ENCODE data around the gene ZBTB8A. TPM values are rescaled to one million over a fixed set of nuclear protein-coding genes. Genes with fewer than 3 reads are reported as not detected.
"Not testable (repeated sequence)": the region's sequence is repeated elsewhere in the genome, so short reads cannot be mapped to it uniquely, and the experiment has no call there.

Gene ZBTB8A
- total and polyA plus RNA-seq, 7 donors, result 1.8 to 10.8 (median 5.6) TPM

GRCh38 chr1:32546611-32547010 is 7.4 kb downstream of the ZBTB8A start:
- TF ChIP-seq POLR2AphosphoS5 (IDR thresholded peaks at IDR 0.05) (no peak), EP300 (IDR thresholded peaks at IDR 0.05) (no peak), POLR2A (IDR thresholded peaks at IDR 0.05) (no peak)
- TF ChIP-seq, protein P1, sequence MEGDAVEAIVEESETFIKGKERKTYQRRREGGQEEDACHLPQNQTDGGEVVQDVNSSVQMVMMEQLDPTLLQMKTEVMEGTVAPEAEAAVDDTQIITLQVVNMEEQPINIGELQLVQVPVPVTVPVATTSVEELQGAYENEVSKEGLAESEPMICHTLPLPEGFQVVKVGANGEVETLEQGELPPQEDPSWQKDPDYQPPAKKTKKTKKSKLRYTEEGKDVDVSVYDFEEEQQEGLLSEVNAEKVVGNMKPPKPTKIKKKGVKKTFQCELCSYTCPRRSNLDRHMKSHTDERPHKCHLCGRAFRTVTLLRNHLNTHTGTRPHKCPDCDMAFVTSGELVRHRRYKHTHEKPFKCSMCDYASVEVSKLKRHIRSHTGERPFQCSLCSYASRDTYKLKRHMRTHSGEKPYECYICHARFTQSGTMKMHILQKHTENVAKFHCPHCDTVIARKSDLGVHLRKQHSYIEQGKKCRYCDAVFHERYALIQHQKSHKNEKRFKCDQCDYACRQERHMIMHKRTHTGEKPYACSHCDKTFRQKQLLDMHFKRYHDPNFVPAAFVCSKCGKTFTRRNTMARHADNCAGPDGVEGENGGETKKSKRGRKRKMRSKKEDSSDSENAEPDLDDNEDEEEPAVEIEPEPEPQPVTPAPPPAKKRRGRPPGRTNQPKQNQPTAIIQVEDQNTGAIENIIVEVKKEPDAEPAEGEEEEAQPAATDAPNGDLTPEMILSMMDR (IDR thresholded peaks at IDR 0.05), result no peak
- 92 to 95% methylated on average over 4 of the region's 4 CpGs for WGBS, 2 donors
- Histone ChIP-seq H3K9me3 (no peaks in the 10 kb centered on the region), H3K27me3 (no peaks in the 10 kb centered on the region), H3K36me3 (no peaks in the 10 kb centered on the region), H3K4me3 (no peak overlapping the region), H3K4me1 (no peaks in the 10 kb centered on the region), H3K27ac (no peak overlapping the region)
- intact Hi-C loops (cut with DNase I), result no loop called here
- DNase-seq, result peak; percentile 10

DNA sequence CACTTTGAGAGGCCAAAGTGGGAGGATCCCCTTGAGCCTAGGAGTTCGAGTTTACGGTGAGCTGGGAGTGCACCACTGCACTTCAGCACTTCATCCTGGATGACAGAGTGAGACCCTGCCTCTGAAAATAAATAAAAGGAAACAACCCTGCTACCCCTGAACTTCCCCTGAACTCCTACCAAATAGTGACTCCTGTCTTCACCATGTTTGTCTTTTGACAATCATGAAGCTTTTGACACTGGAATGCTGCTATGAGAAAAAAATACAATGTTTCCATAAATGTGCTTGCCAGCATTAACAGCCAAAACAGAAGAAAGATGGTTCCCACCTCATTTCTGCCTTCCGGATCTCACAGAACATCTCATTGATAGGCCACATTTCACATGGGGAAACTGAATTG is 10.4 kb downstream of the ZBTB8A start:
- no peaks in the 10 kb centered on the region for H3K27me3 ChIP-seq
- no peaks in the 10 kb centered on the region for H3K4me1 ChIP-seq
- intact Hi-C loops (cut with DNase I), result no loop called here
- 88 to 90% methylated on average over 3 of the region's 3 CpGs for WGBS, 2 donors
- H3K27ac ChIP-seq, result no peak overlapping the region
- no peaks in the 10 kb centered on the region for H3K9me3 ChIP-seq
- no peak for DNase-seq
- H3K4me3 ChIP-seq, result no peak overlapping the region
- TF ChIP-seq, protein P1 (IDR thresholded peaks at IDR 0.05), result no peak
- peaks cover 0 to 12% (median under 1%) of the 10 kb centered on the region in 4 donors for H3K36me3 ChIP-seq

DNA sequence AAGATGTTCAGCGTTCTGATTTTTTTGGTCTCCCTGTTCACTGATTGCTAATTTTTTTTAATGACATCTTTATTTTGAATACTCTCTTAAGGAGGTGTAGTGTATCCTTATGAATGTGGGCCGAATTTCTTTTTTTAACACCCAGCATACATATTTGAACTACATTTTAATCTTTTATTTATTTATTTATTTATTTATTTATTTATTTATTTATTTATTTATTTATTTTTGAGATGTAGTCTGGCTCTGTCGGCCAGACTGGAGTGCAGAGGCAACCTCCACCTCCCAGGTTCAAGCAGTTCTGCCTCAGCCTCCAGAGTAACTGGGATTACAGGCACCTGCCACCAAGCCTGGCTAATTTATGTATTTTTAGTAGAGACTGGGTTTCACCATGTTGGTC is 15.1 kb downstream of the ZBTB8A start:
- Histone ChIP-seq H3K4me1 (no peaks in the 10 kb centered on the region), H3K27ac (no peak overlapping the region), H3K4me3 (no peak overlapping the region), H3K9me3 (no peaks in the 10 kb centered on the region), H3K36me3 (peaks cover 0 to 32% (median 7%) of the 10 kb centered on the region in 4 donors), H3K27me3 (no peaks in the 10 kb centered on the region)
- TF ChIP-seq POLR2AphosphoS5 (IDR thresholded peaks at IDR 0.05) (no peak), EP300 (IDR thresholded peaks at IDR 0.05) (no peak), POLR2A (IDR thresholded peaks at IDR 0.05) (no peak)
- TF ChIP-seq, protein P1 (IDR thresholded peaks at IDR 0.05), result no peak
- no peak for DNase-seq
- WGBS, 2 donors, result 94 to 95% methylated on average over 3 of the region's 3 CpGs
- intact Hi-C loops (cut with DNase I), result no loop called here

DNA sequence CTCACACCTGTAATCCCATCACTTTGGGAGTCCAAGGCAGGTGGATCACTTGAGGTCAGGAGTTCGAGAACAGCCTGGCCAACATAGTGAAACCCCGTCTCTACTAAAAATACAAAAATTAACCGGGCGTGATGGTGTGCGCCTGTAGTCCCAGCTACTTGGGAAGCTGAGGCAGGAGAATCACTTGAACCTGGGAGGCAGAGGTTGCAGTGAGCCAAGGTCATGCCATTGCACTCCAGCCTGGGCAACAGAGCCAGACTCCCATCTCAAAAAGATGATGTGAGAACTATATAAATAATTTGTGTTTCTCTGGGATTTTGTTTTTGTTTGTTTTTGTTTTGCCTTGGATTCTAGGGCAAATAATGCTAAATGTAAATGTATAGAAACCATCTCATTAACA is 17.8 kb downstream of the ZBTB8A start:
- H3K27ac ChIP-seq; H3K9me3 ChIP-seq; H3K4me1 ChIP-seq; intact Hi-C loops (cut with DNase I); H3K27me3 ChIP-seq; H3K4me3 ChIP-seq: not testable (repeated sequence)
- DNase-seq, result peak; percentile 12
- H3K36me3 ChIP-seq, result peaks cover 0 to 47% (median 11%) of the 10 kb centered on the region in 4 donors
- WGBS, 2 donors, result 93 to 94% methylated on average over 5 of the region's 5 CpGs

- H3K27ac ChIP-seq, result no peak overlapping the region
- intact Hi-C loops (cut with DNase I), result no loop called here
- H3K36me3 ChIP-seq, result peaks cover 0 to 47% (median 11%) of the 10 kb centered on the region in 4 donors
- H3K9me3 ChIP-seq, result no peaks in the 10 kb centered on the region
- no peak for DNase-seq
- TF ChIP-seq POLR2AphosphoS5 (IDR thresholded peaks at IDR 0.05) (no peak), EP300 (IDR thresholded peaks at IDR 0.05) (no peak), POLR2A (IDR thresholded peaks at IDR 0.05) (no peak)
- TF ChIP-seq, protein P1 (IDR thresholded peaks at IDR 0.05), result no peak
- no peaks in the 10 kb centered on the region for H3K4me1 ChIP-seq
- no peaks in the 10 kb centered on the region for H3K27me3 ChIP-seq
- 92 to 99% methylated on average over 1 of the region's 1 CpG for WGBS, 2 donors
- H3K4me3 ChIP-seq, result no peak overlapping the region
Measured at GRCh38 chr1:32557812-32558211, 18.6 kb downstream of the ZBTB8A start.
